Stimulated activated CD4-positive, alpha-beta T cell treated with anti-CD3 and anti-CD28 coated beads, Interleukin-15, amount 100 ng/mL, for 24 hours (primary cell): ENCODE results near the gene GET4.
"Not testable (repeated sequence)": the region's sequence is repeated elsewhere in the genome, so short reads cannot be mapped to it uniquely, and the experiment has no call there.

Source experiments
- DNase-seq: peaks from one replicate; pipeline ENCODE4 v3.0.0-alpha.2; 2020

The GET4 gene

DNA sequence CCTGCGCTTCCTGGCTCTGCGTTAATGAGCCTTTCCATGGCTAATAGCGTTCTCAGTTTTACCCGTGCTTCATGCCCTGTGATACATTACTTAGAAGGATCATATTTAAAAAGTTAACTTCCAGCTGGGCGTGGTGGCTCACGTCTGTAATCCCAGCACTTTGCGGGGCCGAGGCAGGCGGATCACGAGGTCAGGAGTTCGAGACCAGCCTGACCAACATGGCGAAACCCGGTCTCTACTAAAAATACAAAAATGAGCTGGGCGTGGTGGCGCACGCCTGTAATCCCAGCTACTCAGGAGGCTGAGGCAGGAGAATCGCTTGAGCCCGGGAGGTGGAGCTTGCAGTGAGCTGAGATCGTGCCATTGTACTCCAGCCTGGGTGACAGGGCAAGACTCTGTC lies 3.7 kb upstream of the GET4 start:
- DNase-seq = not testable (repeated sequence)

DNA sequence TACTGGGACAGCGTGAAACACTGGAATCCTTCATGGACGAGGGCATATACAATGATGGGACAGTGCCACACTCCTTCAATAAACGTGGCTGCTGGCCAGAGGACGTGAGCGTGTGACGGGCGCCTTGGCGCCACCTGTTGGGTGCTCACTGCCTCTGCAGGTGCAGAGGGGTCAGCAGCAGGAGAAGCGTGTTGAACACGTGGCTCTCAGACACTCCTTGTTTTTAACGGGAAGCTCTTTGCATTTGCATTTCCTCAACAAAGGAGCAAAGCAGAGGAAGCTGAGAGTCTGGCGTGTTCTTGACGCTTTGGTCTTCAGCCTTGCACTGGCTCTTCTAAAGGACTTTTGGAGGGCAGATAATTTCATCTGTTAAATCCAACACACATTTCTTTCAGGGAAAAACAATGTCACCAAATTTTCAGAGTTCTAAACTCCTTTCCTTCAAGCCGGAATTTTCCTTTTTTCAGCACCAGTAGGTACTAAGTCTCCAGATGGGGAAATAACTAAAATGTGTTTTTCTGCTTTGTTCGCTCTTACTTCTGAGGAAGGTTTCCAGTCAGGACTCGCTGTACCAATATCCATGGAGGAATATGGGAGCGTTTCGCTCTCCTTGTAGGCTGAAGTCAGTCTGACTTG lies 2.9 kb upstream of the GET4 start:
- peak; percentile 79 for DNase-seq

DNA sequence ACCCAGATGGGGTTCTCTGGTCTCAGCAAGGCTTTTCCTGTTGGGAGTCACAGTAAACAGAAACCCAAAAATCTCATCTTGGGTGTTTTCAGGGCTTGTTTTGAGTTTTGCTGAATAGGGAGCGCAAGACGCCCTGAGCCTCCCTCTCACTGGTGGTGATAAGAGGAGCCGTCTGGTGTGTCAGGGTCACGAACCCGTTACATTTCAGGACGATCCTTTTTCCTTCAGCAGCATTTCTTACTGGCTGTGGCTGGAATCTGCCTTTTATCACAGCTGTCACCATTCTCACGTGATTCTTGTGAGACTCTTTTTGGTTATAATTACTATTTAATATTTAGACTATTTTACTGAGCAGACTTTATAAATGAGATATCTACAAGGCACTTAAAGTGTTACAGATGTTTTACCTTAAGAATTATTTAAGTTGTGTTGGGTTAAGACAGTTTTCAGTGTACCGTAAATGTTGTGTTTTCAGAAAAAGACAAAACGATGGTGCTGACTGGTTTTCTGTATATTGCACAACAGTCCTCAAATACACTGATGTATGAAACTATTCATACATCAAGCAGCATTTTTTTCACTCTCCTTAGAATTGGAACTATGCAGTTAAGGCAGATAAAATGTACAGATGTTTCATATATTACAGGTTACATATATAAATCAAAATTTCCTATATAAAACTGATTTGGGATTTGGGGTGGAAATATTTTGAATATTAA lies 2.2 kb upstream of the GET4 start:
- no peak for DNase-seq

DNA sequence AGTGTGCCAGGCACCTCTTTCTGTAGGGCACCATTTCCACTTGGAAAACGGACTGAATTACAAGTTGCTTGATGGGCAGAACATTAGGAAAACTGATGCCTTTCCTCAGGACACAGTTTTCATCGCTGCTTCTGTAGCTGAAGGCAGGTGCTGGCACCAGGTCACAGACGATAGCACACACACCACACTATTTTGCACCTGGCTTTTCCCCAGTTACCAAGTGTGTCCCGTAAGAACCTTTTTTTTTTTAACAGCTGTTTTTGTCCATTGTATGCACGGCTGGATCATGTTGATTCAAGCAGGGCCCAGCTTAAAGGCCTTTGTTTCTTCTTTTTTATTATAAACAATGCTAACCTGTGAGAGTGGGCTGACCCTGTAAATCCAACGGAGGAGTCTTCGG lies 1.3 kb upstream of the GET4 start:
- DNase-seq = no peak

DNA sequence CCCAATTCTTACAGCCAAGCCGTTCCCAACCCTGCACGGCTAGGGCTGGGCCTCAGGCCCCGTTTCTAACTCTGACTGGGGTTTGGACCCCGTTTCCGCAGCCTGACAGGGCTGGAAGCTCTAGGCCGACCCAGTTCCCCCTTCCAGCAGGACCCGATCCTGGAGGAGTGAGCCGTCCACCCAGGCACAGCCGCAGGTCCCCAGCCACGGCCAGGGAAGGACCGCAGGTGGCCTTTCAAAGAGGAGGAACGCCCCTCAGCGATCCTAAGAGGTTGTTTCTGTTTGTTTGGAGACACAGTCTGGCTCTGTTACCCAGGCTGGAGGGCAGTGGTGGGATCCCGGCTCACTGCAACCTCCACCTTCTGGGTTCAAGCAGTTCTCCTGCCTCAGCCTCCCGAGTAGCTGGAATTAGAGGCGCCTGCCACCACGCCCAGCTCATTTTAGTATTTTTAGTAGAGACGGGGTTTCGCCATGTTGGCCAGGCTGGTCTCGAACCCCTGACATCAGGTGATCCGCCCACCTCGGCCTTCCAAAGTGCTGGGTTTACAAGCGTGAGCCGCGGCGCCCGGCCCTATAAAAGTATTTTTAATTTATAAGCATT lies 778 bp upstream of the GET4 start:
- DNase-seq = no peak

DNA sequence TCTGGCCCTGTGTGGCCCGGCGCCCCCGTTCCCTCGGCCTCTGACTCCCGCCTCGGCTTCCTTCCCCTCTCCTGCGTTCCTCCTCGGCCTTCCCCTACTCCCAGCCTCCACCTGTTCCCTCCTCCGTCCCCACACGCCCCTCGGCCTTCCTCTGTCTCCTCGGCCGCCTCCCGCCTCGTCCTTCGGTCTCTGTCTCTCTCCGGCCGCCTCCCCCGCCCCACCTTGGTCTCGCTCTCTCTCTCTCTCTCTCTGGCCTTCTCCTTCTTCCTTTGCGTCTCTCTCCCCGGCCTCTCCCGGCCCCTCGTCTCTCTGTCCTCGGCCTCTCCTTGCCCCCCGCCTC lies 588 bp downstream of the GET4 start:
- no peak for DNase-seq

DNA sequence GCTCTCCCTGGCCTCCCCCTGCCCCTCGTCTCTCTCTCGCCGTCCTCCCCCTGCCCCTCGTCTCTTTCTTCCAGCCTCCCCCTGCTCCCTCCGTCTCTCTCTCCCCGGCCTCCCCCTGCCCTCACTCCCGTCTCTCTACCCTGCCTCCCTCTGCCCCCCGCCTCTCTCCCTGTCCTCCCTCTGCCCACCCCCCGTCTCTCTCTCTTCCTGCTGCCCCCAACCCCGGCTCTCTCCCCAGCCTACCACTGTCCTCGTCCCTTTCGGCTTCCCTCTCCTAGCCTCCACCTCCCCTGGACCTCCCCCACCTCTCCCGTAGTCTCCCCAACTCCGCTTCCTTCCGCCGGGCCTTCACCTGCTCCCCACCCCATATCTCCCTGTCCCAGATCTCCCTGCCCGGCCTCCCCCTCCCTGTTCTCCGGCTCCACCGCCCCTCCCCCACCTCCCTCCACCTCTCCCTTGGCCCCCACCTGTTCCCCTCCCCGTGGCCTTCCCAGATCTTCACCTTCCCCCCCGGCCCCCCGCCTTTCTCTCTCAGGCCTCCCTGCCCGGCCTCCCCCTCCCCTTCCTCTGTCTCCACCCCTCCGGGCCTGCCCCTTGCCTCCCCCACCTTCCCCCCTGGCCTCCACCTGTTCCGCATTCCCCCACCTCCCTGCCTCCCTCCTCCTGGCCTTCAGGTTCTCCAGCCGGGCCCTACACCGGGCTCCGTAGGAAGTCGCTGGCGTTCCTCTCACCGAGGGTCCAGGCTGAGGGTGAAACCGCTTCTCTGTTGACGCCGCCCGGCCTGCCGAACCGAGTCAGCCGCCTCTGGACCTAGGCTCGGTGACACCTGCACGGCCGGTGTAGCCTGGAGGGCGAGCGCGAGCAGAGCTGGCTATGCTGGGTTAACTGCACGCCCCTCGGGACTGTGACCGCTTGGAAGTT lies 1.2 kb downstream of the GET4 start:
- DNase-seq = peak; percentile 29

DNA sequence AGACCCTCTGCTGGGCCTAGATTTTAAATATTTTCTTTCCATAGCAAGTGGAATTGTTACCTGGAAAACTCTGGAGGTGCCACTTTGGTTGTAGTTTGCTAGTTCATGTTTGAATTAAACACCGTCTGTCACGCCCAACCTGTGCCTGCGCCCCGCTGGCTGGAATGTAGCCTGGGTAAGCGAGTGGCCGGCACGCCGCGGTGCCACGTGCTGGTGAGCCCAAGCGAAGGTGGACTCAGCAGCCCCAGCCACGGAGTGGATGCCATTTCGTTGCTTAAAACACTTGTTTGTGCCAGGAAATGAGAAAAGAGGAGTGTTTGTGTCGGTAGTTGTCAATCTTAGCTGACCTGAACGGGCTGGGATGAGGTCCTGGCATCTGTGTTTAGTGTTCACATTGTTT lies 2.7 kb downstream of the GET4 start:
- no peak for DNase-seq

DNA sequence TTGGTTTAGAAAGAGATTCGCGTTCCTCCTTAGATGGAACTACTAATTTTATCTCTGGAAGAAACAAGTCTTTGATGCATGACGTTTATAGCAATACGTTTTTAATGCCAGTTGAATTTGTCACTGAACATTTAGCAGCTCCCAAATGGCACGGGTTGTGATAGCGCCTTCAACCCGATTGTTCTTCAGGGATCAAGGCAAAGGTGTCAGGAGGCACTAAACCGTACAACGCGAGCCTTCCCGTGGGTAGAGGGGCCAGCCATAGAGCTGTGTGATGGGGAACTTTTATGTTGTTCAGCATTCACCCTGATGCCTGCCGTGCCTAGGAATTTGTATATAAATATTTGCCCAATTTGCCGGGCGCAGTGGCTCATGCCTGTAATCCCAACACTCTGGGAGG lies 3.4 kb downstream of the GET4 start:
- DNase-seq = no peak

DNA sequence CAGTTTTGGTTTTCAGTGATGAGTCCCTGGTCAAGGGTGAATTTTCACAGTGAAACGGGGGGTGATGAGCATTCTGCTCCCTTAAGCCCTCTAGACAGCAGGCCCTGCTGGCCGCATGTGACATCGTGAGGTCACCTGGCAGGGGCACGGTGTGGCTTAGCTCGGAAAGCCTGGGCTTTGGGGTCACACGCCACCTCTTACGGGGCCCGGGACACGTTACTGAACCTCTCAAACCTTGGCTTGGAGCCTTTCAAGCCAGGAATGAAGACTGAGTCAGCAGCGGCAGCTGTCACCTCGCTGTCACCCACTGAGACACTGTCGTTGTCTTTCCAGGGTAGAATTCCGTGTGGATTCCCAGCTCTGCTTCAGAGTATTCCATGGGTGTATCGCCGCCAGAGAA lies 4.1 kb downstream of the GET4 start:
- no peak for DNase-seq

DNA sequence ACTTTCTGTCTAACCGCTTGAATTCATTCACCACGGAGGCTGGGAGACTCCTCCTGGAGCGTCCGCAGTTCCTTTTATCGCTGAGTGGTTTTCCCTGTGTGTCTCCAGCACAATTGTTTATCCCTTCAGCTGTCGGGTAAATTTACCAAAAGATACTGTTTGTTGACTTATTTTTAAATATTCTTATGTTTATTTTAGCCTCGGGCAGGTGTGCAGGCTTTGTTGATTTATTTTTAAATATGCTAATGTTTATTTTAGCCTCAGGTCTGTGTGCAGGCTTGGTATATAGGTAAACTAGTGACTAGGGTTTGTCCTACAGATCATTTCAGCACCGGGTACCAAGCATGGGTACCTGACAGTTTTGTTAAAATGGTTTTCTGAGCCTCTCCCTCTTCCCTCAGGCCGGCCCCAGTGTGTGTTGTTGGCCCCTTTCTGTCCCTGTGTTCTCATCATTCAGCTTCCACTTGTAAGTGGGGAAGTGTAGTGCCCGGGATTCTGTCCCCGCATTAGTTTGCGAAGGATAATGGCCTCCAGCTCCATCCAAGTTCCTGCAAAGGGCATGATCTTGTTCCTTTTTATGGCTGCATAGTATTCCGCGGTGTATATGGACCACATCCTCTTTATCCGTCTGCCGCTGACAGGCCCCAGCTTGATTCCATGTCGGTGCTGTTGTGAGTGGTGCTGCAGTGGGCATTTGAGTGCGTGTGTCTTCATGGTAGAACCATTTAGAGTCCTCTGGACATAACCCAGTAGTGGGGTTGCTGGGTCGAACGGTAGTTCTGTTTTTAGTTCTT lies 5.3 kb downstream of the GET4 start:
- DNase-seq = no peak

DNA sequence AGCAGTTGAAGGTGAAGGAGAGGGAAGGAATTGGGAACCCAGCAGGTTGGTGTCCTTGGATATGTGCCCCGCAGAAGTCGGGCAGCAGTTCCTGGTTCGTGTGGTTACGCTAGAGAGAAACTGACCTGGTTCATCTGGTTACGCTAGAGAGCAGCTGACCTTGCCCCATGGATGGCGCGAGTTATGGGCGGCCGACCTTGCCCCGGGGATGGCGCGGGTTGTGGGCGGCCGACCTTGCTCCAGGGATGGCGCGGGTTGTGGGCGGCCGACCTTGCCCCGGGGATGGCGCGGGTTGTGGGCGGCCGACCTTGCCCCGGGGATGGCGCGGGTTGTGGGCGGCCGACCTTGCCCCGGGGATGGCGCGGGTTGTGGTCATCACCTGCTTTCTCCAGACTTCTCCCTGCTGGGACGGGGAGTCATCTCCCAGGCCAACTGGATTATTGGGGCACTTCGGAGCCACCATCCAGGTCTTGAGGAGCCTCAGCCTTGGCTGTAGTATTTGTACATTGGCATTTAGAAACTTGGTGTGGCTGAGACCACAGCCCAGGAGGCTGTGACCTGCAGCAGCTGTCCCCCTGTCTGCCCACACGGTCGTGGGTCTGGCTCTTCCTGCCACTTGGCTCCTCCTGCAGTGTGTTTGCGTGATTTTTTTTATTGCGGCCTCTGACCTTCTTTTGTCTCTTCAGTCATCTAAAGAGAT lies 6.1 kb downstream of the GET4 start:
- no peak for DNase-seq

DNA sequence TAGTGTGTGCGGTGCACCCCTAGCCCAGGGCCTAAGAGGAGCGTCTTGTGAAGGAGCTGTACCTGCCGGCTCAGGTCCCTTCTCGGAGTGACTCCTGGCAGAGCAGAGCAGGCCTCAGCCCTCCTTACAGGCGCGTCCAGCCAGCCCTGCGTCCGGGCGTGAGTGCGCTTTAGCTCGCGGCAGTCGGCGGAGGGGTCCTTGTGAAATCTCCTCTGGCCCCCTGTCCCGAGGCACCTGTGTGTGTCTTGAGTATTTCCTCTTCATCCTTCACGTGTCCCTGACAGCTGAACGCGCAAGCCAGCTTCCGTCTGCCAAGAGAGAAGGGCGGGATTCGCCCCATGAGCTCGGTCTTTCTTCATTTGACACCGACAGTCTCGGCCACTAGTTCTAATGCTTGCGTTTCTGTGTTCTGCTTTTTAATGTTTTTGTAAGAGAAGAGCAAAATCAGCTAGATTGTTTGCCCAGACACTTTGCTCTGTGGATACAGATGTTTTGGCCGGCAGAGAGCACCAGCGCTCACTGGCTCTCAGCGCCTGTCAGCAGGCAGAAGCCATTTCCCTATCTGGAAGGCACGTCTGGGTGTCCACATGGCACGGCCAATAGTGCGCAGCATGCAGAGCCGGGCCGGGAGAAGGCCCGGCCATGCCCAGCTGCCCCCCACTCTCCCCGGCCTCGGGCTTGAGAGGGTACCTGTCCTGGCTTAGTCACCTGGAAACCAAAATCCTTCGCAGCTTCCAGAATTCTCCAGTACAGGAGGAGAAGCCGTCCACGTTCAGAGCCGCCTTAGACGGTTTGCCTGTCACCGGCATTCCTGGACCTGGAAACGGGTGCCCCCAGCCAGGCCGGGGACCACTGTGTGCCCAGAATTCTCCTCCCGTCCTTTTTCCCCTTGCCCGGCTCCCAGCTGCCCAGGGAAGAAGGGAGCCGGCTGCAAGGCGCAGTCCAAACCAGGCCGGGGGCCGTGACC lies 7.0 kb downstream of the GET4 start:
- no peak for DNase-seq

DNA sequence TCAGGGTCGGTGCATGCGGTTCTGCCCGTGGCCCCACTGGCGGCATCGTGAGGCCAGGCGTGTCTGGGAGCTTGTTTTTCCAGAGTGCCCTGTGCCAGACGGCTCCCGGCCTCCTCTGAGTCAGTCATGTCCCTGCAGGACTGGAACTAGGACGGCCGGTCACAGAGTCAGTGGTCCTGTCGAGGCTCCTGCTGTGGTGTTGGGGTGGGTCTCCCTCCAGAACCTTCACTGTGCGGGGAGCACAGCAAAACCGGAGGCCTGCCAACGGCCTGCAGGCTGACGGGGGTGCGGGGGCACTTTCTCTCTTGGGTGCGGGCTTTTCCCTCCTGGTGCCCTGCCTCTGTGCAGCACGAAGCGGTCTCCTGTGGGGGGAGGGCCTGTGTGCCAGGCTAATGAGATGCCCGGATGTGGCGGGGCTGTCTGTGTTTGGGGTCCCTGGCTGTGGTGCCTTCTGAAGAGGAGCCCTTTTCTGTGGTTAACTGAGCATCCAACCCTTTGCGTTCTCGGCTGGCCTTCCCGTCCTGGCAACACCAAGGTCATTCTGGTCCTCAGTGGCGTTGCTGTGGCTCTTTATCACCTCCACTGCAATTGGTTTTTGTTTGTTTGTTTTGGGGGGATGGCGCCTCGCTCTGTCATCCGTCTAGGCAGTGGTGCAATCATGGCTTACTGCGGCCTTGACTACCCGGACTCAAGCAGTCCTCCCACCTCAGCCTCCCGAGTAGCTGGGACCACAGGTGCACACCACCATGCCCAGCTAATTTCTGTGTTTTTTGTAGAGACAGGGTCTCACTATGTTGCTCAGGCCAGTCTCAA lies 8.0 kb downstream of the GET4 start:
- no peak for DNase-seq

DNA sequence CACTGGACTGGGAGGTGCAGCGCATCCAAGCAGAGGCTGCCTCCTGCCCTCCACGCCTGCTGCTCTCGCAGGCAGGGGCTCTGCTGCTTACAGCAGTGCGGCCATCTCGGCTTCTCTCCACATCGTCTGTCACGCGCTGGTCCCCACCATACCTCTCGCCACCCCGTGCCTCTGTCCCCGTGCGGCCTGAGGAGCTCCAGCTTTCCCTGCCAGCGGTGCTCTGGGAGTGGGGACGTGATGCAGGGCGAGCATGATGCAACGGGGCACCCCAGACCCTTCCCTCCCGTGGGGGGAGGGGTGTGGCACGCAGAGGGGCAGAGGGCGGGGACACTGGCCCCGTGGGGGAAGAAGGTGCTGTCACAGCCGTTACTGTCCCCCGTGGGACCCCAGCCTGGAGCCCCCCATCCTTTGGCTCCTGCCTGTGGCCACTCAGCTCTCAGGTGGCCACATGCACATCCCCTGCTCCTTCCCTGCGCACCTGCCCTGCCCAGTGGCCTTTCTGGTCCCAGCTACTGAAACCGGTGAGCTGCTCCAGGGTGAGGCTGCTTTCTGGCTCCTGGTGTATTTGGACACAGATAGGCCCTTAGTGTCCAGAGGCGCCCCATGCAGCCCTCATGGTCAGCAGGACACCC lies 9.0 kb downstream of the GET4 start:
- DNase-seq = no peak

DNA sequence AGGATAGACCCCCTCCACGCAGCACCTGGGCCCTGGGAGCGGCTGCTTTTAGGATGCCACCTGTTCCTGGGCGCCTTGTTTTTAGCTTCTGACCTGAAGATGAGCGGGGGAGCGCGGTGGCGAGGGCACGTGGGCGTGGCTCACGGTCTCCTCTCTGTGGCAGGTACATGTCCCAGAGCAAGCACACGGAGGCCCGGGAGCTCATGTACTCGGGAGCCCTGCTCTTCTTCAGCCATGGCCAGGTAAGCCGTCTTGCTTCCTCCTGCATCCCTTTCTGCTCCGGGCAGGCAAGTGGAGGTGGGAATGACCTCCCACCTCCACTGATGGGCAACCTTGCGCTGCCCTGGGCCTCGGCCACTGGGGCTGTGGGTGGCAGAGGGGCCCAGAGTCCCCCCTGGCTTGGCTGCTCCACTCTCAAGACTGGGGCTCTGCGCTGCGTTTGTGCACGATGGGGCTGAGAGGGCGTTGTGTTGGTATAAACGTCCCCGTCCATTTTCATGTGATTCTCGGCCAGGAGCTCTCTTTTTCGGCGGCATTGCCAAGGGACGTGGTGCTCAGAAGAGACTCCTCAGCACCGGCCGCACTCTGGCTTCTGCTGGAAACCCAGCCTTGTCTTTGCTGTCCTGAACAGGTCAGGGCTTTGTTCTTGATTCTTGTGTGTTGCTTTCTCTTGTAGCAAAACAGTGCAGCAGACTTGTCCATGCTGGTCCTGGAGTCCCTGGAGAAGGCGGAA lies 9.7 kb downstream of the GET4 start:
- DNase-seq = no peak

DNA sequence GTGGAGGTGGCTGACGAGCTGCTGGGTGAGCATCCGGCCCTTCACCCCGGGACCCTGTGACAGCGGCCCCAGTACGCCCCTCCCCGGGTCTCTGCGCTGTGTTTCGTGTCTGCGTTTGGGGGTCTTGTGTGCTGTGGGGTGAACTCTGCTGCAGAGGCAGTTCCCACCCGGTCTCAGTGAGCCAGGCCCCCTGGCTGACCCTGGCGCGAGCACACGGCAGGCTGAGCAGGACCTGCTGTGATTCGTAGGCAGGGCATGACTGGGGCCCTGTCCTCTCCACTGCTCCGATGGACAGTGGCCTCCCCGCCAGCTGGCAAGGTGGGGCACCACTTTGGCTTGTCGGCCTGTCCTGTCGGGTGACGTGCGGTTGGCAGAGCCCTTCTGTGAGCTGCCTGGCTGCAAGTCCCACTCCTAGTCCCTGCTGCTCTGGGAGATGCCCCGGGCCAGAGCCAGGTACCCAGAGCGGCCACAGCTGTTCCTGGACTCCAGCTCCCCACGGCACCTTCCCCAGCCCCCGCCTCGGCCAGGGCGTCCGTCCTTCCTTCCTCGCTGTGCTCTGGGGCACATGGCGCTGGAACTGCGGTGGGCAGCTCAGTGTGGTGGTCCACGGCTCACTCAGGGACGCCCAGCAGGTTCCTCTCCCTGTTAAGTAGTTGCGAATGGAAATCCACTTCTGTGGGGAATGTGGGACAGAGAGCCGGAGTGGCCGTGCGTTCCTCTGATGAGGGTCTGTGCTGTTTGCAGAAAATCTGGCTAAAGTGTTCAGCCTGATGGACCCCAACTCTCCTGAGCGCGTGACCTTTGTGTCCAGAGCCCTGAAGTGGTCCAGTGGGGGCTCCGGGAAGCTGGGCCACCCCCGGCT lies 10.5 kb downstream of the GET4 start:
- DNase-seq = no peak

DNA sequence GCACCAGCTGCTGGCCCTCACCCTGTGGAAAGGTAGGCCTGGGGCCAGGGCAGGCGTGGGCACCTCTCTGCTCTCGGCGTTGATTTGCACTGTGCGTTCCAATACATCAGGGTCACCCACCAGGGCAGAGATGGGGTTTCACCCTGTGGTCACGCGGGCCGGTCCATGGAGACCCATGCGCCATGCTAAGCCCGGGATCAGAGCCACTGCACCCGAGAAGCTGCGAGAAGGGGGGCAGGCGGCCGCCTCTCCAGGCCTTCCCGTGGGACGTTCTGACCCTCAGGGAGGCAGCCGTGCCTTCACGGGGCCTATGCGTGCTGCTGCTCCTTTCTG lies 11.1 kb downstream of the GET4 start:
- DNase-seq = no peak
